Kasumi-1 (cell line): ENCODE measurements around the gene AKAP6.
A peak's percentile ranks its signal among the peaks of the same experiment; 100 is the strongest.
"Not testable (repeated sequence)": the region's sequence is repeated elsewhere in the genome, so short reads cannot be mapped to it uniquely, and the experiment has no call there.

Experiments used
- DNase-seq, 2 experiments: peaks; one replicate each; lab custom pipeline; 2025; lab: John Stamatoyannopoulos, UW

The AKAP6 gene

GRCh38 chr14:32583427-32583826 lies 254.3 kb downstream of the AKAP6 start:
- not testable (repeated sequence) for DNase-seq

- no peak for DNase-seq
Measured at GRCh38 chr14:32584079-32584478, 255.0 kb downstream of the AKAP6 start.

- DNase-seq, result no peak
Measured at GRCh38 chr14:32587461-32587860, 258.4 kb downstream of the AKAP6 start.

GRCh38 chr14:32588448-32589320 lies 259.6 kb downstream of the AKAP6 start:
- DNase-seq, result peak; percentile 53 to 74

- DNase-seq, result no peak
Measured at GRCh38 chr14:32590157-32590556, 261.1 kb downstream of the AKAP6 start.

GRCh38 chr14:32593290-32593942 lies 264.3 kb downstream of the AKAP6 start:
- DNase-seq, result no peak

- no peak for DNase-seq
Measured at GRCh38 chr14:32594766-32595165, 265.7 kb downstream of the AKAP6 start.

GRCh38 chr14:32595497-32595896 lies 266.4 kb downstream of the AKAP6 start:
- no peak for DNase-seq

- DNase-seq, result no peak
Measured at GRCh38 chr14:32596390-32596789, 267.3 kb downstream of the AKAP6 start.

GRCh38 chr14:32597771-32598170 lies 268.7 kb downstream of the AKAP6 start:
- DNase-seq, result no peak

- DNase-seq, result no peak
Measured at GRCh38 chr14:32601069-32601468, 272.0 kb downstream of the AKAP6 start.

- DNase-seq, result no peak
Measured at GRCh38 chr14:32601906-32602305, 272.8 kb downstream of the AKAP6 start.

- no peak for DNase-seq
Measured at GRCh38 chr14:32602699-32603098, 273.6 kb downstream of the AKAP6 start.

- no peak for DNase-seq
Measured at GRCh38 chr14:32603992-32604565, 275.0 kb downstream of the AKAP6 start.

- DNase-seq, result no peak
Measured at GRCh38 chr14:32606301-32606700, 277.2 kb downstream of the AKAP6 start.

- DNase-seq, result no peak
Measured at GRCh38 chr14:32607399-32607798, 278.3 kb downstream of the AKAP6 start.

- DNase-seq, result no peak
Measured at GRCh38 chr14:32608857-32609256, 279.8 kb downstream of the AKAP6 start.

- DNase-seq, result no peak
Measured at GRCh38 chr14:32609388-32609787, 280.3 kb downstream of the AKAP6 start.

GRCh38 chr14:32611752-32612151 lies 282.7 kb downstream of the AKAP6 start:
- no peak for DNase-seq

- DNase-seq, result no peak
Measured at GRCh38 chr14:32618991-32619390, 289.9 kb downstream of the AKAP6 start.

- DNase-seq, result no peak
Measured at GRCh38 chr14:32620303-32620702, 291.2 kb downstream of the AKAP6 start.

GRCh38 chr14:32620724-32621123 lies 291.6 kb downstream of the AKAP6 start:
- no peak for DNase-seq

GRCh38 chr14:32621585-32621984 lies 292.5 kb downstream of the AKAP6 start:
- no peak for DNase-seq
